ENCODE data around the gene SLC25A17.
"Not testable (repeated sequence)": the region's sequence is repeated elsewhere in the genome, so short reads cannot be mapped to it uniquely, and the experiment has no call there.

SLC25A17 gene

DNA sequence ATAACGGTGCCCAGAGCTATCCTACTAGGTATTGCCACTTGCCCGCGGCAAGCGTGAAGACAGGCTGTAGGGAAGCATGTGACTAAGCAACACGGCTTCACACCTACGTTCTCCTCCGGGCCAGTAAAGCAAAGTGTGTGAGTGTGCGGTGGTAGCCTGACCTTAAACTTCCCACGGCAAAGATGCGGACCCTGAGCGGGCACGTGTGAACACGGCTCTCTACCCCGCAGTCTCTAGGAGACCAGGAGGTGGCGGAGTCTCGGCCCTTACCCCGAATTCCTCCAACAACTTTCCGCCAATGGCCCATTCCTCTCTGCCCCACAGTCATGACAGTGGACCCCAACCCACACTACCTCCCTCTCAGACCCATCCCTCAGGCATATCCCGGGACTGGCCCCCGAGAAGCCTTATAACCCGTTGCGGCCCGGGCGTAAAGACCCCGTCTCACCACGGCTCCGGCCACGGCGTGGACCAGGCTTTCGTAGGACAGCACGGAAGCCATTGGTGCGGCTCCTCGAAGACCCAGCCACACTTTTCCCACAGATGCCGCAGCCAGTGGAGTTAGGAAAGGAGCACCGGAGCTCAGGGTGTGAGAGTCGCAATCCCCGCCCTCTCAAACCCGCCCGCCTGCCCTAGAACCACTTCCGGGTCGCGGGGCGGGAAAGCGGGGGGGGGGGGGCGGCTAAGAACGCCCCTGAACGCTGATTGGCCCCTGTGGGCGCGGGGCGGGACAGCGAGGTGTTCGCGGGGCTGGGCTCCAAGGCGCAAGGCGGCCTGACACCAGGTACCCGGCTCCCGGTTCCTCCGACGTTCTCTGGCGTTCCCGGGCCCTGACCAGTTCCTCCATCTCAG is at the start of gene SLC25A17:
TSS of gene SLC25A17 (minus strand) at position 600 of the 852 bp plus-strand sequence. CDS start at position 502, 98 bp downstream.
- TF ChIP-seq, protein P1, sequence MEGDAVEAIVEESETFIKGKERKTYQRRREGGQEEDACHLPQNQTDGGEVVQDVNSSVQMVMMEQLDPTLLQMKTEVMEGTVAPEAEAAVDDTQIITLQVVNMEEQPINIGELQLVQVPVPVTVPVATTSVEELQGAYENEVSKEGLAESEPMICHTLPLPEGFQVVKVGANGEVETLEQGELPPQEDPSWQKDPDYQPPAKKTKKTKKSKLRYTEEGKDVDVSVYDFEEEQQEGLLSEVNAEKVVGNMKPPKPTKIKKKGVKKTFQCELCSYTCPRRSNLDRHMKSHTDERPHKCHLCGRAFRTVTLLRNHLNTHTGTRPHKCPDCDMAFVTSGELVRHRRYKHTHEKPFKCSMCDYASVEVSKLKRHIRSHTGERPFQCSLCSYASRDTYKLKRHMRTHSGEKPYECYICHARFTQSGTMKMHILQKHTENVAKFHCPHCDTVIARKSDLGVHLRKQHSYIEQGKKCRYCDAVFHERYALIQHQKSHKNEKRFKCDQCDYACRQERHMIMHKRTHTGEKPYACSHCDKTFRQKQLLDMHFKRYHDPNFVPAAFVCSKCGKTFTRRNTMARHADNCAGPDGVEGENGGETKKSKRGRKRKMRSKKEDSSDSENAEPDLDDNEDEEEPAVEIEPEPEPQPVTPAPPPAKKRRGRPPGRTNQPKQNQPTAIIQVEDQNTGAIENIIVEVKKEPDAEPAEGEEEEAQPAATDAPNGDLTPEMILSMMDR (IDR thresholded peaks at IDR 0.05; ENCODE audit: low read depth, low read length), result peak; percentile 36

DNA sequence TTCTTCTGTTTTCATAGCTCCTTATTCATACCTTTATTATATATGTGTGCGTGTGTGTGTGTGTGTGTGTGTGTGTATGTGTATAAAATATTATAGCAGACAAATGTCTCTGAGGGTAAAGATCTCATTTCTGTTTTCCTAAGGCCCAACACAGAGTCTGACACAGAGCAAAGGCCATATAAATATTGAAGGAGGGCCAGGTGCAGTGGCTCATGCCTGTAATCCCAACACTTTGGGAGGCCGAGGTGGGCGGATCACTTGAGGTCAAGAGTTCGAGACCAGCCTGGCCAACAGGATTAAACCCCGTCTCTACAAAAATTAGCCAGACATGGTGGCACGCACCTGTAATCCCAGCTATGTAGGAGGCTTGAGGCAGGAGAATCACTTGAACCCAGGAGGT is 49.2 kb upstream of the SLC25A17 start:
- H3K4me3 ChIP-seq (ENCODE audit: low read depth, low read length), result not testable (repeated sequence)

More for the DNA sequence above, at the start of gene SLC25A17:
- peak within 1 kb of the TSS; percentile 99 for H3K4me3 ChIP-seq (ENCODE audit: low read depth, low read length)

DNA sequence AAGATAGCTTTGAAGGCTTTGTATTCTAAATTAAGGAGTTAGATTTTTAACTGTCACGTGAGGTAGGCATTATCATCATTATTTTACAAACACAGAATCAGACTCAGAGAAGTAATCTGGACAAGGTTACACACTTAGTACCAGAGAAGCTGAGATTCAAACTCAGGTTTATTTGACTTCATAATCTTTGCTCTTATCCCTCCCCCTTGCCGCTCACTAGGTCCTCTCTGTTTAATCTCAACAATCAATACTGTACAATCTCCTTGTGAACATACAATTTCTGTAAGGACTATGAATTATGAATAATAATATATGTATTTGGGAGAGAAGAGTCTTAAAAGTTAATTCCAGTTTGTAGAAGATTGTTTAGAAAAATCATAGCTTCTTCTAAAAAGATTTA is 48.0 kb upstream of the SLC25A17 start:
- H3K4me3 ChIP-seq (ENCODE audit: low read depth, low read length), result no peak overlapping the region
- TF ChIP-seq, protein P1 (IDR thresholded peaks at IDR 0.05; ENCODE audit: low read depth, low read length), result no peak

- TF ChIP-seq, protein P1 (IDR thresholded peaks at IDR 0.05; ENCODE audit: low read depth, low read length), result no peak
Observed at GRCh38 chr22:40862537-40862936, 43.4 kb upstream of the SLC25A17 start.

DNA sequence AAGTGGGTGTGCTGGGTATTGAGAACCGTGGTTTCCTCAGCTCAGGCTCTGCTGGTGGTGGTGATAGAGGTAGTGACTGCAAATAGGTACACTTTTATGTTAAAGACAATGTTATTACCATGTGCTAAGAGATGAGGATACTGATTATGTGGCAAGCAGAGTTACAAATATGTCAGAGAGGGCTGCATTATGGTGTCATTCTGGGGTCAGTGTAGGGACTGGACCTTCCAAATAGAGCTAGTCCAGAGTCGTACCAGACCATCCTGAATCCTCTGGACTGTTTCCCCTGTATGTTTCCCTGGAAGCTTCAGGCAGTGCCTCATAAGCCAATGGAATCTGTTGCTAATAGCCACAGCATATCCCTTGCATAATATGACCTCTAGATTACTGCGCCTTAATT is 42.9 kb upstream of the SLC25A17 start, which contains the start of gene DNAJB7:
TSS of gene DNAJB7 (minus strand) at position 101 of the 400 bp plus-strand sequence. CDS start 119 bp downstream, outside the sequence.
- TF ChIP-seq, protein P1 (IDR thresholded peaks at IDR 0.05; ENCODE audit: low read depth, low read length), result no peak

More at GRCh38 chr22:40862537-40862936, 43.4 kb upstream of the SLC25A17 start:
- H3K4me3 ChIP-seq (ENCODE audit: low read depth, low read length), result no peak overlapping the region

DNA sequence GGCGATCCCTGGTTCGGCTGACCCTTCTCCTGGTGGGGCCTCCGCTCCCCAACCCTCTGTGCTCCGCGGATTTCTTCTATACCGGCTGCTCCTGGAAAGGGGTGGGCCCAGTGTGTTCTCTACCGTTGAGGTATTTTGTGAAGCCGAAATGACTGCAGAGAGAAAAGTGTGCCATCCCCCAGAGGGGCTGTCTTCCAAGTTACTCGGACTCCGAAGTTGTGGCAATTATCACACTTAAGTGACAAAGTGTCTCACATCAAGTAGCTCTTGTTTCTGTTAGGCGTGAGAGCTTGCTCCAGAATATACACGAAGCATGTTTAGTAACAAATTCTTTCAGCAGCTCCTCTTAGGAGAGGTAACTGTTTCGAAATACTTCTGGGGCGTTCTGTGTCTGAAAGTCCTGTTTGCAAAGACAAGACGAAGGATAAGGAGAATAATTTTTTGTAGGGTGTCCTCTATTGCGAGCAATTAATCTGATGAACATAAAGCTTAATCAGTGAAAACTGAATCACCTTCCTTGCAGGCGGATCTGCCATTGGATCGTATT is 38.2 kb upstream of the SLC25A17 start:
- peak overlapping the region; percentile 100 for H3K4me3 ChIP-seq (ENCODE audit: low read depth, low read length)
- TF ChIP-seq, protein P1 (IDR thresholded peaks at IDR 0.05; ENCODE audit: low read depth, low read length), result no peak

More for the DNA sequence above, 42.9 kb upstream of the SLC25A17 start, which contains the start of gene DNAJB7:
- no peak within 1 kb of the TSS for H3K4me3 ChIP-seq (ENCODE audit: low read depth, low read length)

- TF ChIP-seq, protein P1 (IDR thresholded peaks at IDR 0.05; ENCODE audit: low read depth, low read length), result 0 out of 2 replicates have a peak, but pooled peaks have one; percentile 9
Observed at GRCh38 chr22:40856513-40857308, 37.6 kb upstream of the SLC25A17 start, which contains the start of the genes ST13 and XPNPEP3. ST13 (minus strand) TSS chr22:40856639; CDS start chr22:40856540, 99 bp downstream. XPNPEP3 (plus strand) TSS chr22:40857148; CDS start chr22:40857182, 34 bp downstream.

More at GRCh38 chr22:40856513-40857308, 37.6 kb upstream of the SLC25A17 start, which contains the start of the genes ST13 and XPNPEP3:
- peak within 1 kb of the TSS; percentile 100 for H3K4me3 ChIP-seq (ENCODE audit: low read depth, low read length)

Measured in WI38 (cell line).